Astrocyte of the cerebellum (primary cell): Measurements from ENCODE around the gene RNU11.
"Not testable (repeated sequence)": the region's sequence is repeated elsewhere in the genome, so short reads cannot be mapped to it uniquely, and the experiment has no call there.

Source experiments
- DNase-seq: peaks from one replicate; pipeline ENCODE4 v3.0.0-alpha.2; 2011; ENCODE audit warnings: low read depth
- H3K4me3 ChIP-seq: 2 replicates; pipeline ENCODE4 v1.5.1; 2011; ENCODE audit warnings: mild to moderate bottlenecking, low read depth, low read length, moderate library complexity
- CTCF ChIP-seq: IDR thresholded peaks from 2 replicates; pipeline ENCODE4 v1.5.1; 2012; ENCODE audit warnings: low read length, low read depth, moderate library complexity, mild to moderate bottlenecking; ENCODE audit errors: missing control alignments
- in situ Hi-C: cut with HindIII; loops from 2 replicates; pipeline ENCODE4 v1.10.0; 2017; ENCODE audit warnings: low sequenced_read_pairs

Gene RNU11

GRCh38 chr1:28663871-28664470, 15.6 kb downstream of the RNU11 start:
- in situ Hi-C loops: no loop called here
- no peak overlapping the region for H3K4me3 ChIP-seq
- no peak for DNase-seq
- TF ChIP-seq CTCF: no peak

GRCh38 chr1:28666806-28667205, 18.4 kb downstream of the RNU11 start:
- in situ Hi-C loops: no loop called here
- DNase-seq: no peak
- no peak for TF ChIP-seq CTCF
- no peak overlapping the region for H3K4me3 ChIP-seq

GRCh38 chr1:28668191-28668955, 20.0 kb downstream of the RNU11 start, which contains the start of gene GMEB1:
Gene GMEB1 (plus strand): TSS chr1:28668784. CDS start chr1:28683613, 14,829 bp downstream.
- in situ Hi-C loops: no loop called here

GRCh38 chr1:28668956-28669723, 20.7 kb downstream of the RNU11 start:
- in situ Hi-C loops: no loop called here
- H3K4me3 ChIP-seq: peak overlapping the region; percentile 69
- DNase-seq: no peak
- no peak for TF ChIP-seq CTCF

More at GRCh38 chr1:28668191-28668955, 20.0 kb downstream of the RNU11 start, which contains the start of gene GMEB1:
- H3K4me3 ChIP-seq: peak within 1 kb of the TSS; percentile 69
- no peak for TF ChIP-seq CTCF
- peak; percentile 38 for DNase-seq

GRCh38 chr1:28671254-28671780, 22.9 kb downstream of the RNU11 start:
- DNase-seq: no peak
- TF ChIP-seq CTCF: no peak
- H3K4me3 ChIP-seq: no peak overlapping the region
- in situ Hi-C loops: no loop called here

GRCh38 chr1:28672971-28673370, 24.6 kb downstream of the RNU11 start:
- in situ Hi-C loops, DNase-seq: not testable (repeated sequence)

GRCh38 chr1:28675924-28676257, 27.5 kb downstream of the RNU11 start:
- DNase-seq: no peak
- no peak for TF ChIP-seq CTCF
- H3K4me3 ChIP-seq: no peak overlapping the region
- in situ Hi-C loops: no loop called here

More at GRCh38 chr1:28672971-28673370, 24.6 kb downstream of the RNU11 start:
- H3K4me3 ChIP-seq: not testable (repeated sequence)
